Activated T-cell treated with anti-CD3 and anti-CD28 coated beads, Interleukin-2, amount 50 U/mL, for 48 hours (primary cell): ENCODE data around the gene PTCSC3.

ENCODE experiments used
- DNase-seq, 2 experiments: peaks; one replicate each; pipeline ENCODE4 v3.0.0-alpha.2; 2020

The PTCSC3 gene

GRCh38 chr14:36176524-36176923, at the start of gene PTCSC3:
Gene PTCSC3 (minus strand): TSS chr14:36176722.
- no peak for DNase-seq

- no peak for DNase-seq
These were observed 49.6 kb upstream of the PTCSC3 start for GRCh38 chr14:36226164-36226563.

DNA sequence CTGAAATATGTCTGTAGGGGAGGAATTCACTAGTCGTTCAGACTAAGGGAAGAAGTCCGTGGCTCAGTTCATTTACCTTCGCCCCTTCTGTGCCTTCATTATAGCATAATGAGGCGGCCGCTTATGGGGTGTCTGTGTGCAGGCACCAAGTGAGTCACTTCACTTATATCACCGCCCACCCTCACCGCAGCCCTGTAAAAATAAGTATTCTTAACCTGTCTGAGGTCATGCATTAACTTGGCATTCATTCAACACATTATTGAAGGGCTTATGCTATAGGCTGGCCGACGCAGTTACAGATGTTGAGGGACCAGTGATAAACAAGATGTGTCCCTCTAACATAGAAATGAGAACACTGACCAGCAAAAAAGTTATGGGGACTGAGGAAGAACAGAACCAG, 47.7 kb upstream of the PTCSC3 start:
- no peak for DNase-seq

GRCh38 chr14:36223558-36223957, 47.0 kb upstream of the PTCSC3 start:
- DNase-seq: no peak

DNA sequence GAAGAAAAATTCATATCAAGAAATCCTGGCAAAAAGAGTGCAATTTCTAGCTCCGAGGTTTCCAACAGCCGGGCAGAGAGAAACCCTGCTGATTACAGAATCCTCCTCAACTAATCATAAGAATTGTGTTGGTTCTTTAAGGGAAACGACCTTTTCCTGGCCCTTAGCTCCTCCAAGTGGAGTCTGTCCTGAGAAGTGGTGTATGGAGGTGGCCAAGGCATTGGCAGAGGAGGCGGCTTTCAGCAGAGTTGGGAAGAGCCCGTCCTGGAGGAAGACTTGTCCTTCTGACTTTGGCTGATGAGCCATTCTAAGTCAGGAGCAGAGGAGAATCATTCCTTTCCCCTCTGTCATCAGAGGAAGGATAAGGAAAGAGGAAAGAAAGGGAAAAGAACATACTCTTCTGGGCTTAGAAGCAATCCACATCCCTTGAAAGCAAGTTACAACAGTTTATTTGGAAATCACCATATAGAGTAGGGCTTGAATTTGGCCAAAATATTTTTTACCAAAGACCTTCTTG, 46.5 kb upstream of the PTCSC3 start:
- no peak for DNase-seq

DNA sequence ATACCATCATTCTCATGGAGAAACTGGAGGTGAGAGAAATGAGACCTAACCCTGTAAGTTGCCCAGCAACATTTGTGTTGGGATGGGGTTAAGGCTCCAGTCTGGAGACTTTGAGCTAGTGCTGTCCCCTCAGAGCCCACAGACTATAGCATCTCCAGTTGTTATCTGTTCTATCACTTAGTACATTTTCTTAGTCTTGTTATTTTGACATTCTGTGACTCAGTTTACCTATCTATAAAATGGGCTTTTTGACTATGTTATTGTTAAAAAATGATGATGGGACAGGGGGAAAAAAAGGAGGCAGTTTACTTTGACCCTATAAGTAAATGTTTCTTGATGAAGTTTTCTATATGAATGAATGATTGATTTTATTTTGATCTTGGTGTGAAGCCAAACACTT, 45.8 kb upstream of the PTCSC3 start:
- DNase-seq: no peak

- DNase-seq: no peak
These were observed 44.6 kb upstream of the PTCSC3 start for GRCh38 chr14:36221112-36221511.

GRCh38 chr14:36217732-36218131, 41.2 kb upstream of the PTCSC3 start:
- DNase-seq: no peak

- DNase-seq: no peak
These were observed 40.5 kb upstream of the PTCSC3 start for GRCh38 chr14:36217027-36217426.

DNA sequence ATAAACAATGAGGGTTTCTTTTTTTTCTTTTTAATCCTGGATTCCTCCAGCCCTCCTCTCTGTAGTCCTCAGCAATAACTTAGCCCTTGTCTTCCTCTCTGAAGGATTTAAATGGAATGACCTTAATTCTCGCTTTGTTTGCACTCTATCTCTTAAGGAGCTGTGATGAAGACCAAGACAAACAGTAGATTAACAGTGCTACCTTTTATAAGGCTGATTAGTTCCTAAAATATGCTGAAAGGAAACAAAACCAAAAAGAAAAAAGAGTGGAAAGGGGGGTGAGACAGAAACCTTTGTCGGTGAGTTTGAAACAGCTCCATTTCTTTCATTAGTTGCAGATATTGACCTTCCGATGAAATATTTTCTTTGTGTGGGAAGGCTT, 38.7 kb upstream of the PTCSC3 start:
- no peak for DNase-seq

- DNase-seq: no peak
These were observed 38.1 kb upstream of the PTCSC3 start for GRCh38 chr14:36214476-36215216.

DNA sequence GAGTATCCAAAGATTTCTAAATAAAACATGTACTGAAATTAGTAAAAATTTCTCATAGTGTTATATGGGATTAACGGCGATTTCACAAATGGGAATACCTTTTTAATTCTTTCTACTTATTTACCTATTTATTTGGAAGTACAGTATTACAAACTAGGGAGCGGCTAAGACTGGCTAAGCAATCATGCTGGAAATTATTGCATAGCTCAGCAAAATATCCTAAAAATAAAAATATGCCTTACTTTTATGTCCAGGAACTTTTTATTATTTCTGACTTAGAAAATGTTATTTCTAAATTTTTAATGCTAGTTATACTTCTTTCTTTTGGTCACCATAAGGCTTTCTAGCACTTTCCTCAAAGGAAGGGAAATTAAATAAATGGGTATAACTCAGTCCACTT, 36.5 kb upstream of the PTCSC3 start:
- no peak for DNase-seq

GRCh38 chr14:36212577-36212976, 36.1 kb upstream of the PTCSC3 start:
- DNase-seq: no peak

DNA sequence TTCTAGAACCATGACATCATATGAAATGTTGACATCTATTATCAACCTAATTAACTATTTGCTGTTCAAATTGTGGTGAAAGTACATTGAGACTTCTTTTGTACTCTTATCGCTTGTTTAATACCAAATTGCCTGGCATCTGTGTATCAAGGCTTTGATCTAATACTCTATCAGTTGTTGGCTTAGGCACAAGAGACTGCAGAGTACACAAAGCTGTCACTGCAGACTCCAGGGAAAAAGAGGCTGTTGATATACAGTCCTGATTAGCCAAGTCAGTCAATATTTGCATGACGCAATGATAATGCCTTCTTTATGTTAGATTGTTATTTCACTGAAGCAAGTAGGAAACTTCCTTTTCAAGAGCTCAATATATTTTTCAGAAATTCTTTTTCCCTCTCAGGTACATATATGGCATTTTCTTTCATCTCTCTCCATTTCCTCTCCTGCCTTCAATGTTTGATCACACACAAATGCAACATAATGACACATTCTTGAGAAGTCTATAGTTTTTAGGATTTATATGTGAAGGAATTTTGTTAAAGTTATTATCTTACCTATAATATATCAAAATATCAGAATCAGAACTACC, 32.3 kb upstream of the PTCSC3 start:
- no peak for DNase-seq

- DNase-seq: no peak
These were observed 31.0 kb upstream of the PTCSC3 start for GRCh38 chr14:36207500-36207899.

- no peak for DNase-seq
These were observed 28.0 kb upstream of the PTCSC3 start for GRCh38 chr14:36204461-36205073.

- no peak for DNase-seq
These were observed 21.9 kb upstream of the PTCSC3 start for GRCh38 chr14:36198378-36198777.

DNA sequence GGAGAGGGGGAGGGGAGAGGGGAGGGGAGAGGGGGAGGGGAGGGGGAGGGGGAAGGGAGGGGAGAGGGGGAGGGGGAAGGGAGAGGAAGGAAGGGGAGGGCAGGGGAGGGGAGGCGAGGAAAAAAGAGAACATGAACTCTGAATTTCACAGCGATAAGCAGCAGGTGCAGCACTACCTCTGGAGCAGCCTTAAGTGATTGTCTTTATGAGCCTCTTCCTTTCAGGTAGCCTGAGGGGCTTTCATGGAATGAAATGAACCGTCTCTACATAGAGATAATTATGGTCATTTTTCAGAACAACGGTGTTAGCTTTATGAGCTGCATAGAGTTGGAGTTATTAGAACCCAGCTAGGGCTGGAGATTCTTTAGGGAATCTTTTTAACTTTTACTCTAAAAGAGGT, 18.1 kb upstream of the PTCSC3 start:
- DNase-seq: no peak

- no peak for DNase-seq
These were observed 16.0 kb upstream of the PTCSC3 start for GRCh38 chr14:36192530-36192929.

- DNase-seq: no peak
These were observed 6.9 kb upstream of the PTCSC3 start for GRCh38 chr14:36183402-36183801.

DNA sequence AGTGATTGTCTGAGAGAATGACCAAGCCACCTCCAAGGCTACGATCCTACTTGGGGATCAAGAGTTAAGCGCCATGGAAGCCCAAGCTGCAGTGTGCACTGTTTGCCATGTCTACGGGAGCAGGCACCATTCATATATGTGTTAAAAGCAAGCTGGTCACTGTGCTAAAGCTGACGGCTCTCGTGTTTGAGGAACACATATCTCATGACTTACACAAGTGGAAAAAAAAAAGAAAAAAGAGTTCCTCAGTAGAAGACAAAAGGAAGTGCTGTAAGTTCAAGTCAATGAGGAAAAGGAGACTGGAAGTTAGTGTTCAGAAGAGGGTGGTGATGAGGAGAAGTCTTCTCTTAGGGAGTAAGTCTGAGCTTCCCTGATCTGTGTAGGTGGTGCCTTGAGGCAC, 4.9 kb upstream of the PTCSC3 start:
- no peak for DNase-seq

- DNase-seq: no peak
These were observed 967 bp upstream of the PTCSC3 start for GRCh38 chr14:36177489-36177888.

- no peak for DNase-seq
These were observed 1.6 kb downstream of the PTCSC3 start for GRCh38 chr14:36174767-36175424.

GRCh38 chr14:36173161-36173560, 3.4 kb downstream of the PTCSC3 start:
- no peak for DNase-seq
